Stimulated activated effector memory CD8-positive, alpha-beta T cell treated with anti-CD3 and anti-CD28 coated beads, Interleukin-12 subunit alpha, Interleukin-12 subunit beta, amount 100 ng/mL, for 72 hours (primary cell): ENCODE measurements around the gene GRID1.

Experiments used
- ATAC-seq: fragments of 150-1000 bp; cut with Tn5 transposase; 2 replicates; pipeline ENCODE4 v1.10.0; 2021
- DNase-seq, 2 donors: peaks; one replicate each; pipeline ENCODE4 v3.0.0; 2021 to 2022; ENCODE audit warnings: low spot score in 2 of 2
- H3K27ac Mint-ChIP-seq: one replicate; pipeline ENCODE4 v1.8.0; 2022; ENCODE audit warnings: mild to moderate bottlenecking, mixed read lengths
- H3K36me3 Mint-ChIP-seq: one replicate; pipeline ENCODE4 v1.8.0; 2022; ENCODE audit warnings: mild to moderate bottlenecking, mixed read lengths
- H3K4me1 Mint-ChIP-seq: one replicate; pipeline ENCODE4 v1.8.0; 2022; ENCODE audit warnings: mixed read lengths
- H3K4me3 Mint-ChIP-seq: one replicate; pipeline ENCODE4 v1.8.0; 2022; ENCODE audit warnings: mild to moderate bottlenecking, mixed read lengths
- H3K9me3 Mint-ChIP-seq: one replicate; pipeline ENCODE4 v1.8.0; 2022; ENCODE audit warnings: mixed read lengths

Gene GRID1

DNA sequence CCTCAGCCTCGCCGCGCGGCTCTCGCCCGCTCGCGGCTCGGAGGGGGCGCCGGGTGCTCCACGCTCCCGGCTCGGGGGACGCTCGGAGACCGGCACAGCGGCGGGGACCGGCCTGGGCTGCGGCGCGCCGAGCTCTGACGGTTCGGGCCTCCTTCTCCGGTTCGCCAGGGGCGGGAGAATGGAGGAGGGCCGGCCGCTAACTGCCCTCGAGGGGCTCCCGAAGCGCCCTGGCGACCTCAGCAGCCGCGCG lies 232 bp upstream of the GRID1 start:
- Mint-ChIP-seq H3K9me3 (no peaks in the 10 kb centered on the region), H3K36me3 (no peaks in the 10 kb centered on the region), H3K4me1 (peaks cover 16% of the 10 kb centered on the region), H3K27ac (no peak overlapping the region), H3K4me3 (no peak overlapping the region)
- peak; percentile 2 for ATAC-seq
- no peak for DNase-seq

DNA sequence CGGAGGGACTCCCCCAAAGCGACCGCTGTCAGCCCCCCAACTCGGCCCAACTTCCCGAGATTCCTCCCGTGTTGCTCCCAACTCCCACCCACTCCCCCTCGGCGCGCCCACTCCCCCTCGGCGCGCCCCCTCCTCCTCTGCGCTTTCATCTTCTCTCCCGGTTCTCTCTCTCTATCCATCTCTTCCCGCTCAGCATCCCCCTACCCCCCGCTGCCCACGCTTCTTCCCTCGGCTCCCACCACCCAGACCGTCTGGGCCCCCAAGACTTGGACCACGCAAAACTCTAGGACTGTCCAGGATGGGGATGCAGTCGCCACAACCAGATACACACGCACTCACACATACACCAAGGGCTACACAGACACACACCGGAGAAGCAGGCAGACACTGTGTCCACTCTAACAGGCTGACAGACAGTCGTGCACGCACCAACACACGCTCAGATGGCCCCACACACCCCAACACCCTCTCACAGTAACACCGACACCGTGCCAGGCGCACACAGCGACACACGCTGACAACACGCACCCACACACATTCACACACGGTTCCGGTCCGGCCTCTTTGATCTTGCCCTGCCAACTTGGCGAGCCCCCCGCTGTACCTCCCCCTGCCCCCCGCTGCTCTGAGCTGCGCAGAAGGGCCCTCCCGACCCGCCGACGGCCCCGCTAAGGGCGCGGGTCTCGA lies 1.1 kb downstream of the GRID1 start:
- DNase-seq (no peak), ATAC-seq (no peak)
- Mint-ChIP-seq H3K36me3 (no peaks in the 10 kb centered on the region), H3K27ac (no peak overlapping the region), H3K4me3 (peak overlapping the region; percentile 57), H3K4me1 (peaks cover 16% of the 10 kb centered on the region), H3K9me3 (no peaks in the 10 kb centered on the region)

DNA sequence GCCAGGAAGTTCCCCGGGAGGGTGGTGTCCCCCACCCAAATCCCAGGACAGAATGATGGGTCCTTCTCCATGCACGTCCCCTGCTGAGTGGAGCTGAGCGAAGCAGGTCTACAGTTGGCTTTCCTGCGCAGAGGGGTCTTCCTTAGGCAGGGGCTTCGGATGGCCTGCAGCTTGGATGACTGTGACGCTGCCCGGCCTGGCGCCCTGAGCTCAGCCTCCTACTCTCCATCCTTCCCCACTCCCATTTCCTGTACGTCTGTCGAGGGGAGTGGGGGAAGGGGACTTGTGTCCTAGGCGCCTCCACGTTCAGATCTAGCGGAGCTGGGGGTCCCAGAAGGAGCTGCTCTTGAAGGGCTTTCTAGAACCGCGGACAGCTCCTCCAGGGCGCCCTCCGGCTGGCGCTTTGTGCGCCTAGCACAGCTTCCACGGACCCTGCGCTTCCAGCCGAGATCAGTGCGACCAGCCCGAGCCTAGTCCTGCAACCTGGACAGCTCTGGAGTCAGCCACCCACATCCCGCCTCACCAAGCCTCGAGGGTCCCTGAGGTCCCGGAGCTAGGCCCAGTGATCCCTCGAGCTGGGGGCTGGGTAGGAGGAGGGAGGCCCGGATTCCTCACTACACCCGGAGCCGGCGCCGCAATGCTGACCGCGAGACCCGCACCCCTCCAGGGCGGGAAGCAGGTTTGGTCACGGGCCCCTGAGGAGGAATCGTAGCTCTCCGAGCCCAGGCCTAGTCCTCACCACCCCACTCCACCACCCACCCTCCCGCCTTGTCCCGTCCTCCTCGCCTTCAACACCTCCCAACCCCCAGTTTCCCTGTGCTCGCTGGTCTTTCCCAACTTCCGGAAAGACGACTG lies 1.9 kb downstream of the GRID1 start:
- H3K4me3 Mint-ChIP-seq = peak overlapping the region; percentile 57
- H3K9me3 Mint-ChIP-seq = no peaks in the 10 kb centered on the region
- ATAC-seq (no peak), DNase-seq (no peak)
- H3K27ac Mint-ChIP-seq = no peak overlapping the region
- peaks cover 16% of the 10 kb centered on the region for H3K4me1 Mint-ChIP-seq
- no peaks in the 10 kb centered on the region for H3K36me3 Mint-ChIP-seq

DNA sequence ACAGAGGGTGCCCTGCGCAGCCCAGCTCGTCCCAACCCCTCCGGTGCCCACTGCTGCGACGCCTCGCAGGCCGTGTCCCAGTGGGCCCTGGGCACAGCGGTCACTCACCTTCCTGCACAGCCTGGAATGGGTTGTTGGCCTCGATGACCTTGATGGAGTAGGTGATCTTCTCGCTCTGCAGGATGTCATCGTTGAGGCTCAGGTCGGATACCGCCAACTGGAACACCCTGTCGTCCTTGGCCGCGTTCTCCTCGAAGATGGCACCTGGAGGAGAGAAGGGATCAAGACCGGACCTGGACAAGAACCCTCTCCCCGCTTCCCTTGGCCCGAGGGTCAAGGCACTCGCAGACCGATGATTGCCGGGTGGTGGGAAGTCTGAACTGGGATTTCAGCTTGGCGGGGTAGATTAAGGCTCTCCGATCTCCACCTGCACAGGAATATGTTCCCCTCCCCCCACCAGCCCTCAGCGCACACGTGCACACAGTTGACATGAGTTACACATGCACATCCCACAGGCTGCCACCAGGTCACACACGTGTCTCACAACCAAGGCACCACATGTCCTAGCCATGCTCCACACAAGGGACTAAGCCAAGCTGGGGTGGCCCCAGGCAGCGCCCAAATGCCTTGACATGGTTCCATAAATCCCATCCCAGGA lies 2.6 kb downstream of the GRID1 start:
- Mint-ChIP-seq H3K36me3 (no peaks in the 10 kb centered on the region), H3K4me3 (no peak overlapping the region), H3K4me1 (peaks cover 16% of the 10 kb centered on the region), H3K9me3 (no peaks in the 10 kb centered on the region), H3K27ac (no peak overlapping the region)
- no peak for ATAC-seq
- DNase-seq = no peak

DNA sequence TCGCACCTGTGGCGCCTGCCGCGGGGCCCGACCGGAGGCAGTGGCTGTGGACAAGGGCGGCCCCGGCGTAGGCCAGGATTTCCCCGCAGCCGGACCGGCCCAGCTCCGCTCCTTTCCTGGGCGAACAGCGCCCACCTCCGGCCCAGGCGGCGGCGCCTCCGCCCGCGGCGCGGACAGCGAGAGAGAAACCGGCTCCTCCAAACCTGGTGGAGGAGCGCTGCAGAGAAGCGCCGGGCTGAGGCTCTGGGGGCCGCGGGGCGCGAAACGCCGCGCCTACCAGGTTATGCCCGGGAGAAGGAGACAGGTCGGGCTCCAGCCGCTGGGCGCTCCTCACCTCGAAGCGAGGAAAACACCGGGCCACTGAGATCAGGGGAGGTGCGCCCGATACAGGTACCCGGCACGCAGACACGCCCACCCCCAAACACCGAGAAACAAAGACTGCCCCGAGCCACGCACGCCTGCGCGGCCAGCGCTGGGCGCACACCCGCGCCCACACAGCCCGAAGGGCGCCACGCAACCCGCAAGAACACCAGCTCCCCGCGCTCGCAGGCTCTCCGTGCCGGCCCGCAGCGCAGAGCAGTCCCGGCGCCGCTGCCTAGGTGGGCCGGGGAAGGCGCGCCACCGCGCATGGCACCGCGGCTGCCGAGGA lies 3.3 kb downstream of the GRID1 start:
- Mint-ChIP-seq H3K27ac (no peak overlapping the region), H3K4me1 (peaks cover 16% of the 10 kb centered on the region), H3K4me3 (no peak overlapping the region), H3K9me3 (no peaks in the 10 kb centered on the region), H3K36me3 (no peaks in the 10 kb centered on the region)
- no peak for ATAC-seq
- no peak for DNase-seq

DNA sequence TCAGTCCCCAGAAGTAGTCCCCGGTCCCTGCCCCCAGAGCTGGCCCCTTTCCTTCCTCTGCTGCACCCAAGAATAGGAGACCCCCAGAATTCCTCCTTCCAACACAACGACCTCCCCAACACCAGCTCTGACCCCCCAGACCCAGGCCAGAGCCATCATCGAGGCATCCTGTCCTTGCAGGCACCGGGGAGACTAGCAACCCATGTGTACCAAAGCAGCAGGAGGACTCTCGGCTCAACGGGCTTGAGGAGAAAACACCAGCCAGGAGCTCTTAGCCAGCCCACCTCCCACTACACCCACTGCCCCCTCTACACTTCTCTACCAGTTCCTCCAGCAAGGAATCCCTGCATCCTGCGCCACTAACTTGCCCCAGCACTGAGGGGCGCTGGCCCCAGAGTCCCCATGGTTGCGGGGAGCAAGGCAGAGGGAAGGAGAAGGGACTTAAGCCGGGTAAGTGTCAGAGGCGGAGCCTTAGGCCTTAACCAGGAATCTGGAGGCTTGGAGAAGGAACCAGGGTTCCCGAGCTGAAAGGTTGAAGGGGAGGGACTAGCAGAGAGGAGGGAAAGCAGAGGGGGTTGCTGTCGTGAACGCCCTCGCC lies 3.9 kb downstream of the GRID1 start:
- no peaks in the 10 kb centered on the region for H3K36me3 Mint-ChIP-seq
- DNase-seq (no peak), ATAC-seq (no peak)
- no peak overlapping the region for H3K4me3 Mint-ChIP-seq
- H3K4me1 Mint-ChIP-seq = peaks cover 16% of the 10 kb centered on the region
- H3K27ac Mint-ChIP-seq = no peak overlapping the region
- no peaks in the 10 kb centered on the region for H3K9me3 Mint-ChIP-seq

DNA sequence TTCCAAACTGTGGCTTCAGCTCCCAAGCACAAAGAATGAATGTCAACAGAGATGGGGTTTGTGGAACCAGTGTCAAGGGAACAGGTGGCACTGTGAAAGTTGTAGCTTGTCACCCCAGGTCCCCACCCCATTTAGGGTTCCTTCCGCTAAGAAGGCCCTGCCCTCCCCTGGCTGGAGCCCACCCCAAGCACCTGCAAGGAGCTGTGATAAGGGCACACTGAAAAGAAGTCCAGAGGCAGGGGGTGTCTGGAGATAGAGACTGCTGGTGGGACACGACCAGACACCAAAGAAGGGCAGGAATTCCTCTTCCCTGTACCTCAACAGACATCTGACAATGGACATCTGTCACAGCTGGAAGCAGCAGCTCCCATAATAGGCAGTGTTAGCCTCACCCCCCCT lies 4.5 kb downstream of the GRID1 start:
- Mint-ChIP-seq H3K27ac (no peak overlapping the region), H3K4me1 (peaks cover 16% of the 10 kb centered on the region), H3K9me3 (no peaks in the 10 kb centered on the region)

DNA sequence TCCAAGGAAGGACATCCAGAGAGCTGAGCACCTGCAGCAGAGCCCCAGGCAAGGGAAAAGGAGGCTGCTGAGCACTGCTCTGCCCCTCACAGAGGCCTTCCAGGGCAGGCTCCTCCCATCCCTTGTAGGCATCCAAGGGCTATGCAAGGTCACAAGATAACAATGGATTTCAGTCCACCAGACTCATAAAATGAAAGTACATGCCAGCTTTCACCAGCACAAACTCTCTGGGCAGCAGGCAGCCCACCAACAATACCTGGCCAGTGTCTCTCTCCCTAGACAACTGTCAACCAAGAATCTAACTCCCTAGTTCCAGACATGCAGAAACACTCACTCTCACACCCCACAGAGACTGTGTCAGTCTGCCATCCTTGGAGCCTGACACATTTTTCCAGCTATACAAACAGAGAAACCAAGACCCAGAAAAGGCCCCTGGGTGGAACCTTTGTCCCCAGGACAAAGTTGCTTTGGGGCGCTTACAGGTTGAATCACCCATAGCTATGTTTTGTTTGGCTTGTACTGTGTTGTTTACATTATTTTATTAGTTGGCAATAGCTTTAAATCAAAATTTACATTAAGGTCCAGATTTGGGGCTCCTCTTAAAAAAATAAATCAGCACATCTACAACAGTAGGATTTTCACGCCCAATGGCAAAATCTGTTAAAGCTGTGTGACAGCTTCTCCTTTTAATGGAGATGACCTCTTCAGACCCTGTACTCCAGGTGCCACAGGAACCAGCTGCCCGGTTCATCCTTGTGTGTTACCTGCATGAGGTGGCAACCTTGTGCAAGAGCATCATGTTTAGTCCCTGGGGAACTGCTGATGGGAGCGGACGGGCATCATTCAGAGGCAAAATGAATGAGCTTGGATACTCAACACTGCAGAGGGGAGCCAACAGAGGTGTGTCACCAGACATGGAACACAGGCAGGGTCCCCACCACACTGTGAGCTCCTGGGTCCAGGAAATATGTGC lies 5.2 kb downstream of the GRID1 start:
- DNase-seq = no peak
- Mint-ChIP-seq H3K4me3 (no peak overlapping the region), H3K27ac (no peak overlapping the region), H3K36me3 (no peaks in the 10 kb centered on the region), H3K4me1 (peaks cover 16% of the 10 kb centered on the region), H3K9me3 (no peaks in the 10 kb centered on the region)
- ATAC-seq = no peak

More for the DNA sequence above, 4.5 kb downstream of the GRID1 start:
- Mint-ChIP-seq H3K36me3 (no peaks in the 10 kb centered on the region), H3K4me3 (no peak overlapping the region)
- no peak for DNase-seq
- ATAC-seq = no peak

DNA sequence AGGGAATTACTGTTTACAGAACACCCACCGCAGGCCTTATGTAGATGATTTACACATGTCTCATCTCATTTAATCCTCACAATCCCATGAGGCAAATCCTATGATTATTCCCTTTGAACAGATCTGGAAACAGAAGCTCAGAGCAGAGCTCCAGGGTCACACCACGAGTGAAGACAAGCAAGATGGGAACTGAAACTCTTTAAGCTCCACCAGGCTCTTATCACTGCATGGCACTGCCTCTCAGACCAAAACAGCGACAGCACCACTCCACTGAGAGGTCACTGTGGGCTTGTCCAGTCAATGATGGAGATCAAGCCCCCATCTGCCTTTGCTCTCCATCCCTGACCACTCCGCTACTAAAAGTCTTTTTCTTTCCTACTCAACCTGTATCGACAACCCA lies 5.9 kb downstream of the GRID1 start:
- Mint-ChIP-seq H3K27ac (no peak overlapping the region), H3K36me3 (no peaks in the 10 kb centered on the region), H3K4me3 (no peak overlapping the region), H3K9me3 (no peaks in the 10 kb centered on the region), H3K4me1 (peaks cover 14% of the 10 kb centered on the region)
- ATAC-seq (no peak), DNase-seq (no peak)

DNA sequence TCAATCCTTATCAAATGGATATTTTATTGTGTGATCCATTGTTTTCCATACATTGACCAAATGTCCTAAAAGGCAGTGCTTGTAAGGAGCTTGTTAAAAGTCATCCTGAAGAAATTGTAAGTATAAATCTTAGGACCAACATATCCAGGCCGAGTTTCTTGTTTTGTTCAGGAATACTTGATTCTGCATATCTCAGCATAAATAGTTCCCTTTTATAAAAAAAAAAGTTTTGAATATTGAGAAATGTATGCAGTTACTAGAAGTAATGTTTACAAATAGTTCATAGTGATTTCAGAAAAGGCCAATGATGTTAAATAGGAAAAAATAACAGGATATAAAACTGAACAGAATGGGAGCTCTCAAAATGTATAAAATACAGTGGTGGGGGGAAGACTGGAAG lies 6.6 kb downstream of the GRID1 start:
- no peak for DNase-seq

DNA sequence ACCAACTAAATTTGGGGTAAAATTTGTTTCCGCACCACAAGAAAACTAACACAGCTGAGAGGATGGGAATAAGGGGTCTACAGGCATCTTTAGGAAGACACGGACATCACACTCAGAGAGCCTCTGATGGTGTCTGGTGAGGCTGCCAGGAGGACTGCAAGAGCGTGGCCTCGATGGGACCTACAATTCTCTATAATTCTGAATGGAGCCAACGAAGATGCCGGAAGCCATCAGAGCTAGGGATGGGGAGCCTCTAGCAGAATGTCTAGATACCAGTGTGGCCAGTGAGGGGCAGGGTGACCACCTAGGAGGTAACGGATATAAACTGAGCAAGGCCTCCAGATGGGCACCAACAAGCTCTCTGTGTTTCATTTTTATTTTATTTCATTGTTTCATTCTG lies 7.5 kb downstream of the GRID1 start:
- H3K36me3 Mint-ChIP-seq = no peaks in the 10 kb centered on the region

More for the DNA sequence above, 6.6 kb downstream of the GRID1 start:
- H3K9me3 Mint-ChIP-seq = no peaks in the 10 kb centered on the region
- no peak overlapping the region for H3K27ac Mint-ChIP-seq
- H3K4me3 Mint-ChIP-seq = no peak overlapping the region
- H3K36me3 Mint-ChIP-seq = no peaks in the 10 kb centered on the region
- no peak for ATAC-seq
- peaks cover 9% of the 10 kb centered on the region for H3K4me1 Mint-ChIP-seq

DNA sequence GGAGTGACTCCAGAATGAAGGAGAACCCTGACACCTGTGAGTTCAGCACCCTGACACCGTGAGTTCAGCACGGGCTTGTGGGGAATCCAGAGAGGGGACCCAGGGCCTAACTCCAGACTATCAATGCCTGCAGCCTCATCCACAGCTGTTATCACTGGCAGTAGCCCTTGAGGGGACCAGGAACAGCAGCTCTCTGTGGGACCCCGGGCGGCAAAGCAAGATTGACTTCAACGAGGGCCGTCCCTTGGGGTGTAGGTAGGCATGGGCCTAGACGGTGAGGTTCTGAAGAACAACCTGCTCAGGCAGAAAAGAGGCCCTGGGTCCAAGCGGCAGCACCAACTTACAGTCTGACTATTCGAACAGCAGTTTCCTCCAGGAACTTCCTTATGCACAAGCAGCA lies 8.9 kb downstream of the GRID1 start:
- H3K4me3 Mint-ChIP-seq = no peak overlapping the region
- no peaks in the 10 kb centered on the region for H3K4me1 Mint-ChIP-seq
- ATAC-seq (no peak), DNase-seq (no peak)
- H3K27ac Mint-ChIP-seq = no peak overlapping the region
- no peaks in the 10 kb centered on the region for H3K9me3 Mint-ChIP-seq
- H3K36me3 Mint-ChIP-seq = no peaks in the 10 kb centered on the region

More for the DNA sequence above, 7.5 kb downstream of the GRID1 start:
- no peak overlapping the region for H3K27ac Mint-ChIP-seq
- H3K4me3 Mint-ChIP-seq = no peak overlapping the region
- H3K9me3 Mint-ChIP-seq = no peaks in the 10 kb centered on the region
- peaks cover 3% of the 10 kb centered on the region for H3K4me1 Mint-ChIP-seq
- ATAC-seq (no peak), DNase-seq (no peak)

DNA sequence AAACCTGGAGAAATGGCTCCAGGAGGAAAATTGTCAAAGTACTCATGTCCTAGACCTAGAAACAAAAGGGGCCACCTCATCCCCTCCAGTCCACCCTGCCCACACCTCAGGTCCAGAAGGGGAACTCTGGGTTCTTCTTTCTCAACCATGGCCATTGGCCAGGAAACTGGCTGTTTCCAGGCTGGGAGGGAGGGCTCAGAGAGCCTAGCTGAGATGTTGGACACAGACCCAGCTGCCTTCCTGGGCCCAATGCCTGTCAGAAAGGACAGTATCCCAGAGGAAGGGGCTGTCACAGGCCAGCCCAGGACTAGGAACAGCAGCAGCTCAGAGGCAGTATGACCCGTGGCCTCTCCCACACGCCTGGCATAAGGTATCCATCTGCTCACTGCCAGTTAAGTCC lies 9.6 kb downstream of the GRID1 start:
- Mint-ChIP-seq H3K9me3 (no peaks in the 10 kb centered on the region), H3K4me1 (no peaks in the 10 kb centered on the region), H3K27ac (no peak overlapping the region), H3K36me3 (no peaks in the 10 kb centered on the region), H3K4me3 (no peak overlapping the region)
- DNase-seq = no peak
- no peak for ATAC-seq

DNA sequence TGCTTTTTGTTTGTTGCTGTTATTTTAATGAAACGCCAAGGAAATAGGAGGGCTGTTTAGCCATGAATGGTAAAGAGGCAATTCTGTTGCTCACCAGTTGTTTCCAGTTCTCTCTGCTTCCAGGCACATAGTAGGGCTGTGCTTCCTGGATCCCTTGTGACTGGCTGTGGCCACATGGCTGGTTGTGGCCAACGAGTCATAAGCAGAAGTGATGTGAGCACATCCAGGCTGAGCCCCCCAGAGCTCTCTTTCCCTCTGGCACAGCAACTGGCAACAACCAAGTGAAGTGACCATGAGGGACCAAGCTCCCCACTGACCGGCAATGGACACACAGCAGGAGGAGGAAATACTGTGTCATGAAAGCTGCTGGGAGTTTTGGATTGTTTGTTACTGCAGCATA lies 10.3 kb downstream of the GRID1 start:
- Mint-ChIP-seq H3K36me3 (no peaks in the 10 kb centered on the region), H3K27ac (no peak overlapping the region), H3K4me3 (no peak overlapping the region), H3K4me1 (no peaks in the 10 kb centered on the region), H3K9me3 (no peaks in the 10 kb centered on the region)
- DNase-seq (no peak), ATAC-seq (no peak)
